Fibroblast of skin of right biceps (primary cell): Measurements from ENCODE around the gene GPI.
"Not testable (repeated sequence)": the region's sequence is repeated elsewhere in the genome, so short reads cannot be mapped to it uniquely, and the experiment has no call there.

Experiments
- DNase-seq: peaks from one replicate; pipeline ENCODE4 v3.0.0-alpha.2; 2013

Gene GPI

DNA sequence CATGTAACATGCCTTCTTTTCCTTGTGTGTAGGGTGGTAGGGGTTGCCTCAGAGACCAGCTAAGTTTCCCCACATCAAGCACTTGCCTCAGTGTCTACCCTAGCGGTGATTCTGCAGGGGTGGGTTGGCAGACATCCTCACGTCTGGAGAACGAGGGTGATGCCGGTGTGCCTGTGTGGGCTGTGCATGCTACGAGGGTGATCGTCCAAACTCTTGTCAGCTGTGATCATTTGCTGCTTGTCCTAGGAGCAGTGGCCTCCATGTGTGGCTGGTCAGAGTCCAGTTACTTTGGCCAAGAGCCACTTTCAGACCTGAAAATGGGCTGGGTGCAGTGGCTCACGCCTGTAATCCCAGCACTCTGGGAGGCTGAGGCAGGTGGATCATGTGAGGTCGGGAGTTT, 5.1 kb downstream of the GPI start:
- no peak for DNase-seq

DNA sequence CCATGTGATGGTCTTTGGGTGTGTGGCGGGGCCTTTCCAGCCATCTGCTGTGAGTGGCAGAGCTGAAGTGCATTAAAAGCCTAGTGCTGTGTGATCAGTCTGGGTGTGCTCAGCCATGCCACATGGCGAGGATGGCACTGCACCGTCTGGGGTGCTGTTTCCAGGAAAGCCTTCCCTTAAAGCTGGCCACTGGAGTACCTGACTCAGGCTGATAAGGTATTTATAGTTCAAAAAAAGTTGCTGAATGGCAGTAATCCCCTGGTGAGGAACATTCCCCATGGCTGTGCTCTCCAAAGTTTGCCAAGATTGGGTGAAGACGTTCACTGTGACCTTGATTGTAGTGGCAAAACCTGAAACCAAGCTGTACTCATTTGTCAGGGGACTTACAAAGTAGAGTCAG, 6.0 kb downstream of the GPI start:
- DNase-seq = no peak

DNA sequence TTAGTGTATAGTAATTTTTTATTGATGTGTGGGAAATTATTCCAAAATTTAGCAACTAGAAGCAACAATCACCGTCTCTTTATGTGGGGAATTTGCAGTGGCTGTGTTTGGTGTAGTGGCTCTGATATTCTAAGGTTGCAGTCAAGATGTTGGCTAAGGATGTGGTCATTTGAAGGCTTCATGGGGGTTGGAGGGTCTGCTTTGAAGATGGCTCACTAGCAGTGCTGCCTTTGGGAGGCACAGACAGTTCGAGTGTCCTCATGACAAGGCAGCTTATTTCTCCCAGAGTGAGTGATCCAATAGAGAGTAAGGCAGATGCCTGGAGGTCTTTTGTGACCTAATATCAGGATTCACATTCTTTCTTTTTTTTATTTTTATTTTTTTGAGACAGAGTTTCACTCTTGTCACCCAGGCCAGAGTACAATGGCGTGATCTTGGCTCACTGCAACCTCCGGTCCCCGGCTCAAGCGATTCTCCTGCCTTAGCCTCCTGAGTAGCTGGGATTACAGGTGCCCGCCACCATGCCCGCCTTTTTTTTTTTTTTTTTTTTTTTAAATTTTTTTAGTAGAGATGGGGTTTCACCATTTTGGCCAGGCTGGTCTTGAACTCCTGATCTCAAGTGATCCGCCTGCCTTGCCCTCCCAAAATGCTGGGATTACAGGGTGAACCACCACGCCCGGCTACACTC, 8.7 kb downstream of the GPI start:
- DNase-seq = no peak

DNA sequence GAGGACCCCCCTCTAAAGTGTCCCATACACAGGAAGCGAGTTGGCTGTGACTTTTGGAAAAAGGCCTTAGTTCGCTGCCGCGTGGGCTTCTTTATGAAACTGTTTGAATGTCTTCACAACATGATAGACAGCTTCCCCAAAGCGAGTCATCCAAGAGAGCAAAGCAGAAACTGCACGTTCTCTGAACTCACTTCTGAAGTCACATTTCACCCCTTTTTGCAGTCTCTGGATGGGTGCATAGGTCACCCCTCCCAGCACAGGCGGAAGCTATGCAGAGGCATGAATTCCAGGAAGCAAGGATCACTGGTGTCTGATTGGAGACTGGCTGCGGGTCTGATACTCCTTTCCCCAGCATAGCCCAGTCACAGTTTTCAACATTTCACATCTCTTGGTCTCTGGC, 10.6 kb downstream of the GPI start:
- no peak for DNase-seq

DNA sequence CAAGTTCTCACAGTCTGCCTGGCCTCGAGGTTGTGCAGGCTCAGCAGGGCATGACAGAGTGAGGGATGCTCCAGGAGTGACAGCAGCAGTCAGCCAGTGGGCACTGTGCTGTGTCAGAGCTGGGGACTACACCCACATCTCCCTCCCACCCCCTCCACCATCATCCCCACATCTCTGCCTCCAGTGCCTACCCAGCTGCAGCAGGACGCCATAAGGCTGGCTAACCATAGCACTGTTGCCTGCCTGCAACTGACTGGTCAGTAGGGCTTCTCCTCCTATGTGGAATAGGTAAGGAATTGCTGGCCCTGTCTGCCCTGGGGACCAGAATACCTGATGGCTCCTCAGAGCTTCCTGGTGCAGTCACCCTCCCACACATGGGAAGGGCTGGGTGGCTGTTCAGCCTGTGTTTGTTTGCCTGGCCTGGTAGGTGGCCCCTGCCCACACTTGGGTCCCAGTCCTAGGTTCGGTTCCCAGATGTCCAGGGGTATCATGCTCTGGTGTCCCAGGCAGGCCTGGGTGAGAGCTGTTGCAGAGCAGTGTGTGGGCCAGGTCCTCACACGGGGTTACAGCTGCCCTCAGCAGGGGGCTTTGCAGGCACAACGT, 15.7 kb downstream of the GPI start:
- DNase-seq = no peak

DNA sequence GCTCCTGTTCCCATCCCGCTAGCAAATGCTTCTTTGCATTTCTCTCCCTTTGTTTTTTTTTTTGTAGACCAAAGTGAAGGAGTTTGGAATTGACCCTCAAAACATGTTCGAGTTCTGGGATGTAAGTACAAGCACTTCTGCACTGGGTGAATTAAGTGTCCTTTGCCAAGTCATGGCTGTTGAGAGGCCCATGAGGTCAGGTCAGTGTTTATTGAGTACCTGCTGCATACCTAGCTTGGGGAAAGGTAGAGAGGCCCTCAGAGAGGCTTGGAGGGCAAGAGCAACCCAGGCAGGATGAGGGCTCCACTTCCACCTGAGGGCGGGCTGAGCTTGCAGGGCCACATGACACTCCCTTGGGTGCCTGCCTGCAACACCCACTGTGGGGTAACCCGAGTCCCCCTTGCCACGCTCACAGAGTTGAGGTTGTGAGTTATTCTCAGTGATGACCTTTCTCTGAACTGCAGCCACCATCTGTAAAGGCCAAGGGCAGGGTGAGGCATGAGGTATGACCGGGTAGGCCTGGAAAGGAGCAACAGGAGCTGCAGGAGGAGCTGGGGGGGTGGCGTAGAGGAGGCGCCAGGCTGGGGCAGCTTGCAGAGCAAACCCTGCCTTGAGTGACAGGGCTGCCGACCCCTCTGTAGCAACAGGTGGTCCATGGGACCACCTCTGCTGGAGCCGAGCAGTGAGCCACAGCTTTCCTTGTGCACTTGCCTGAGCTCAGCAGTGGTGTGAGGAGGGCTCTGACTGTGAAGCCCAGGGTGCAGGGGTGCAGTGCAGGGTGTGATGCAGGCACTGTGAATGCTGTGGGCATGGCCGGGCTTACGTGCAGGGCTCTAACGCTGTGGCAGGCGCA, 16.6 kb downstream of the GPI start:
- DNase-seq = no peak

DNA sequence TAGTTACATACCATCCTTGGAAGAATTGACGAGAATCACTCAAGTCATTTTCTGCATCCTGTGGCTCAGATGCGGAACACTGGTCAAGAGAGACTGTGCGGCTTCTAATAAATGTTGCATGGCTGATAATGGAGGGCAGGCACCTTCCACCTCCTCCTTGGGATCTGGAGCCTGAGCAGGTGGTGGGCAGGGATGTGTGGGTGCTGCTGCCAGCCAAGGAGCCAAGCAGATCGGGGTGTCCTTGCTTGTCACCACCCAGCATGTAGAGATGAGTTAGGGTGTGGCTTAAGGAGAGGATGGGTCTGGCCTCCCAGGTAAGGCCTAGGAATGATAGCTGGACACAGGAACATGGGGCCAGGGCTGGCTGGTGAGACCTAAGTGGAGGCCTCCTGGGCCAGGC, 17.5 kb downstream of the GPI start:
- DNase-seq = no peak

DNA sequence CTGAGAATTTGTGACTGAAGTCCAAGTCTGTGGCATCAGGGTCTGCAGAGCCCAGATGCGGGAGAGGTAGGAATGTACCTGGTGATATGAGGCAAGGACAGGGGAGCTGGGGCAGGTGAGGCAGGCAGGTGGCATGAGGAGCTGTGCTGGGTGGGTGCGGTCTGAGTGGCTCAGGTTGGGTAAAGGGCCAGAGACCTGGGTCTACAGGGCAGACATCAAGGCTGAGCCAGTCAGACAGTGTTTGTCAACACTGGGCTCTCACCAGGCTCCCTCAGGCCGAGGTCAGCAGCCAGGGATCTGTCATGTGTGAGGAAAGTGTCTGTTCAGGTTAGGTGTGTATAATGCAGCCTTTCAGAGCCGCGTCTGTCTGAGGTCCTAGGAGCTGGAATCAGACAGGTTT, 18.6 kb downstream of the GPI start:
- DNase-seq = no peak

DNA sequence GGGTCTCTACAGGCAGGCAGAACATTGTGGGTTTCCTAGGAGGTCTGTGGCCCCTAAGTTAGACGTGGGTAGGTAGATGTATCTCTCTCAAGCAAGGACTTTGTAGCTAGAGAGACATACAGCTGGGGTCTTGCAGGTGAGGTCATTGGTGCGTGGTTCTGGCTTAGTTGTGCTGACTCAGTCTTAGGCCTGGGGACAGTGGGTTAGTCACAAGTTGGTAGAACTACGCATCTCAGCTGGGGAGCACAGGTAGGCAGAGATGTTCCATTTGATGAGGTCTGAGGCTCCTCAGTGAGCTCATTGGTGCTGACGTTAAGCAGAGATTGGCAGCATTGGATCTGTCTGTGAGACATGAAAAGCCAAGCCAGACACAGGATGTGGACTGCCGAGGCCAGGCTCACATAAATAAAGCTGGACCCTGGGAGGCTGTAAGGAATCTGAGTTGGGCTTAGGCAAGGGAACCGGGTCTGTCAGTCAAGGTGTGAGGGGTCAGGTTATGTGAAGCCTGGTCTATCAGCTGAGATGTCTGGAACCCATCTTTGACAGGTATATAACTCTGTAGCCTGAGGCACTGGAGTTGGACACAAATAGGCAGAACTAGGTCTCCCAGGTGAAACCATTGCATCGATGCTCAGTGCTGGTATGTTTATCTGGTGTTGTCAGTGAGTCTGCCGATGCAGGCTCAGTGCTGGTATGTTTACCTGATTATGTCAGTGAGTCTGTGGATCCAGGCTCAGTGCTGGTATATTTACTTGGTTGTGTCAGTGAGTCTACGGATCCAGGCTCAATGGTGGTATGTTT, 21.8 kb downstream of the GPI start:
- no peak for DNase-seq

DNA sequence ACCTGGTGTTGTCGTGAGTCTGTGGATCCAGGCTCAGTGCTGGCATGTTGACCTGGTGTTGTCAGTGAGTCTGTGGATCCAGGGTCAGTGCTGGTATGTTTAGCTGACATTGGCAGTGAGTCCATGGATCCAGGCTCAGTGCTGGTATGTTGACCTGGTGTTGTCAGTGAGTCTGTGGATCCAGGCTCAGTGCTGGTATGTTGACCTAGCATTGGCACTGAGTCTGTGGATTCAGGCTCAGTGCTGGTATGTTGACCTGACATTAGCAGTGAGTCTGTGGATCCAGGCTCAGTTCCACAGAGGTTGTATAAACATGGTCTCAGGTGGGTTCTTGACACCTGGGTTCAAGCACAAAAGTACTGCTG, 22.4 kb downstream of the GPI start:
- no peak for DNase-seq

DNA sequence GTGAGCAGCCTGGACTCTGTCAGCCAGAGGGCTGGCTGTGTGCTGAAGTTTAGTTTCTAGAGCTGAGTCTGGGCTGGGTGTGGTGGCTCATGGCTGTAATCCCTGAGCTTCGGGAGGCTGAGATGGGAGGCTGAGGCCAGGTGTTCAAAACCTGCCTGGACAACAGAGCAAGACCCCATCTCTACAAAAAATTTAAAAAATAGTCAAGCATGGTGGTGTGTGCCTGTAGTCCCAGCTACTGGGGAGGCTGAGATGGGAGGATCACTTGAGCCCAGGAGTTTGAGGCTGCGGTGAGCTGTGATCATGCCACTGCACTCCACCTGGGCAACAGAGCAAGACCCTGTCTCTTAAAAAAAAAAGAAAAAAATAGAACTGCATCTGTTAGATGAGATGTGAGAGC, 23.7 kb downstream of the GPI start:
- not testable (repeated sequence) for DNase-seq

DNA sequence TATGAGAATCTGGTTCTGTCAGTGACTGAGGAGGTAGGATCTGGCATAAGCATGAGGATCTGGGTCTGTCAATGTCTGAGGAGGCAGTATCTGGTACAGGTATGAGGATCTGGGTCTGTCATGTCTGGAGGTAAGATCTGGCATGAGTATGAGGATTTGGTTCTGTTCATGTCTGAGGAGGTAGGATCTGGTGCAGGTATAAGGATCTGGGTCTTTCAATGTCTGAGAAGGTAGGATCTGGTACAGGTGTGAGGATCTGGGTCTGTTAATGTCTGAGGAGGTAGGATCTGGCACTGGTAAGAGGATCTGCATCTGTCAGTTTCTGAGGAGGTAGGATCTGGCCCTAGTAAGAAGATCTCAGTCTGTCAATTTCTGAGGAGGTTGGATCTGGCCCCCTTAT, 26.8 kb downstream of the GPI start:
- no peak for DNase-seq

DNA sequence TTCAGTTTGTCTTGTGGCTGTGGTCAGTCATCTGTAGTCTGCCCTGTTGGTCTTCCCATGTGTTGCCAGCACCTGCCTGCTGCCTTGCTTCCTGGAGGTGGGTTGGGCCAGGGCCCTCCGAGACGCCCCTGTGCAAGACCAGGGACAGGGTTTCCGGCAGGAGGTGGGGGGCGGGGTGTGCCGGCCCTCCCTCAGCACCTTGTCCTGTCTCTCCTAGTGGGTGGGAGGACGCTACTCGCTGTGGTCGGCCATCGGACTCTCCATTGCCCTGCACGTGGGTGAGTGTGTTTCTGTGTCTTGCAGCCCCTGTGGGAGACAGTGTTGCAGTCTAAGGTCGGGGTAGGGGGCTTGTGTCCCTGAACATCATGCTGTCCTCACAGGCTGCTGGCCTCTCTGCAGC, 28.0 kb downstream of the GPI start:
- no peak for DNase-seq

DNA sequence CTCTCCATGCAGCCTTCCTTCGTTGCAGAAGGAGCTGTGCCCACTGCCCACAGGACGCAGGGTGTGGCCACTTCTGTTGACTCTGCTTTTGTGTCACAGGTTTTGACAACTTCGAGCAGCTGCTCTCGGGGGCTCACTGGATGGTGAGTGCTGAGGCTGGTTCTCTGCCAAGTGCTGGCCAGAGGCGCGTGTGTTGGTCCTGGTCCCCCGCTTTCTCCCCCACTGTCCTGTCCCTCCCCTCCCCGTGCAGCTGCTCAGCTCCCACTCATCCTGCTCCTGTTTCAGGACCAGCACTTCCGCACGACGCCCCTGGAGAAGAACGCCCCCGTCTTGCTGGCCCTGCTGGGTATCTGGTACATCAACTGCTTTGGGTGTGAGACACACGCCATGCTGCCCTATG, 28.6 kb downstream of the GPI start:
- DNase-seq = no peak

DNA sequence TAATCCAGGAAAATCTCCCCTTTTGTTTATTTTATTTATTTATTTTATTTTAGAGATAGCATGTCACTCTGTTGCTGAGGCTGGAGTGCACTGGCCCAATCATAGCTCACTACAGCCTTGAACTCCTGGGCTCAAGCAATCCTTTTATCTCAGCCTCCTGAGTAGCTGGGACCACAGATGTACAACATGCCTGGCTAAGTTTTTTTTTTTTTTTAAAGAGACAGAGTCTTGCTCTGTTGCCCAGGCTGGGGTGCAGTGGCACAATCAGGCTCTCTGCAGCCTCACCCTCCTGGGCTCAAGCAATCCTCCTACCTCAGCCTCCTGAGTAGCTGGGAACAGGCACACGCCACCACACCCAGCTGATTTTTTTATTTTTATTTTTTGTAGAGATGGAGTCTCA, 32.9 kb downstream of the GPI start:
- no peak for DNase-seq

DNA sequence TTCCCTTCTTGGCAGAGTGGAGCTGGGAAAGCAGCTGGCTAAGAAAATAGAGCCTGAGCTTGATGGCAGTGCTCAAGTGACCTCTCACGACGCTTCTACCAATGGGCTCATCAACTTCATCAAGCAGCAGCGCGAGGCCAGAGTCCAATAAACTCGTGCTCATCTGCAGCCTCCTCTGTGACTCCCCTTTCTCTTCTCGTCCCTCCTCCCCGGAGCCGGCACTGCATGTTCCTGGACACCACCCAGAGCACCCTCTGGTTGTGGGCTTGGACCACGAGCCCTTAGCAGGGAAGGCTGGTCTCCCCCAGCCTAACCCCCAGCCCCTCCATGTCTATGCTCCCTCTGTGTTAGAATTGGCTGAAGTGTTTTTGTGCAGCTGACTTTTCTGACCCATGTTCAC, 34.9 kb downstream of the GPI start:
- no peak for DNase-seq

DNA sequence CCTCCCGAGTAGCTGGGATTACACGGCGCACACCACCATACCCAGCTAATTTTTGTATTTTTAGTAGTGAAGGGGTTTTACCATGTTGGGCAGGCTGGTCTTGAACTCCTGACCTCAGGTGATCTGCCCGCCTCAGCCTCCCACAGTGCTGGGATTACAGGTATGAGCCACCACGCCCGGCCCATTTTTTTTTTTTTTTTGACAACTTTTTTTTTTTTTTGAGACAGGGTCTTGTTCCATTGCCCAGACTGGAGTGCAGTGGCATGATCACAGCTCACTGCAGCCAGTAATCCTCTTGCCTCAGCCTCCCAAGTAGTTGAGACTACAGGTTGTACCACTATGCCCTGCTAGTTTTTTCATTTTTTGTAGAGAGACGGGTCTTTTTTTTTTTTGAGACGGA, 35.8 kb downstream of the GPI start:
- not testable (repeated sequence) for DNase-seq

DNA sequence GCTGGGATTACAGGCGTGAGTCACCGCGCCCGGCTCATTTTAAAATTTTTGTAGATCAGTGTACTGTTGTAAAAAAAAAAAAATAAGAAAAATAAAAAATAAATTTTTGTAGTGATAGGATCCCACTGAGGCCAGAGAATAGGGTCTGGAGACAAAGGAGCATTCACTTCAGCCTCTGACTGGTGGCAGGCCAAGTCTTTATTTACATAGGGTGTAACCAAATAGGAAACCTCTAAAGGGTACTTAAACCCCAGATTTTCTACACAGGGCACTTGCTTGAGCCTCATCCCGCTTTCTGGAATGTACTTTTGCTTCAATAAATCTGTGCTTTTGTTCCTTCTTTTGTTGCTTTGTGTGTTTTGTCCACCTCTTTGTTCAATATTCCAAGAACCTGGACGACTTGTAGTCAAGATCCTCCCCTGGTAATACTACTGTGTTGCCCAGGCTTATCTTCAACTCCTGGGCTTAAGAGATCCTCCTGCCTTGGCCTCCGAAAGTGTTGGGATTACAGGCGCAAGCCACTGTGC, 37.1 kb downstream of the GPI start:
- no peak for DNase-seq

DNA sequence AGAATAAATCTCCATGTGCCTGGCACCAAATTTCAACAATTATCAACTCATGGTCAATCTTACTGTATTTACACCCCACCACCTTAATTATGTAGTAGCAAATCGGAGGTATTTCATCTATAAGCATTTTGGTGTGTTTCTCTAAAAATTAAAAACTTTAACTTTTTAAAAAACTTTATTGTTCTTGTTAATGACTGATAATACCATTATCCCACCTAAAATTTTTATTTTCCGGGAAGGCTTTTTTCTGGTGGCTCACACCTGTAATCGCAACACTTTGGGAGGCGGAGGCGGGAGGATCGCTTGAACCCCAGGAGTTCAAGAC, 38.8 kb downstream of the GPI start:
- DNase-seq = no peak

DNA sequence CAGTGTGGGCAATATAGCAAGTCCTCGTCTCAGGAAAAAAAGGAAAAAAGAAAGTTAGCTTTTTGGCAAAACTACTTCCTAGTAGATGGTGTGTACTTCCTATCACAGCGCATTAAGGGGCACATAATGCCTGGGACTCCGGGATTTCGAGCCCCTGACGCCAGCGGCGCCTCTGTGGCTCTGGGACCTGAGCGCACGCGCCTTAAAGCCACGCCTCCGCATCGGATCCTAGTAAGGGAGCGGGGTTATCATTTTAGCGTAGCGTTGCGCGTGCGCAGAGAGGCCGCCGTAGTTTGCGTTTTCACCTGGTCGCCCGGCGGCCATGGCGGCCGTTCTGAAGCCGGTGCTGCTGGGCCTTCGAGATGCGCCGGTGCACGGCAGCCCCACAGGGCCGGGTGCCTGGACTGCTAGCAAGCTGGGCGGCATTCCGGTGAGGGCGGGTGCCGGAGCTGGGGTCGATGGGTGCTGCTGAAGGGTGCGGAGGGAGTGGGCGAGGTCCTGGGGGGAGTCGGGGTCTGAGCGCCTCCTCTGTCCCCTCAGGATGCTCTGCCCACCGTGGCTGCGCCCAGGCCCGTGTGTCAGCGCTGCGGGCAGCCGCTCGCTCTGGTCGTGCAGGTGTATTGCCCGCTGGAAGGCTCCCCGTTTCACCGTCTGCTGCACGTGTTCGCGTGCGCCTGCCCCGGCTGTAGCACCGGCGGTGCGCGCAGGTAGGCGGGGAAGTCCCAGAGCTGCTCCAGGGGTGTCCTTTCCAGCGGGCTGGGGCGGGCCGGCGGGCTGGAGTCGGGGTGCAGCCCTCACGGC, 39.3 kb downstream of the GPI start, which contains the start of gene PDCD2L:
PDCD2L (plus strand) TSS at position 291 of the 801 bp plus-strand sequence; CDS start at position 323, 32 bp downstream.
- peak; percentile 88 for DNase-seq

DNA sequence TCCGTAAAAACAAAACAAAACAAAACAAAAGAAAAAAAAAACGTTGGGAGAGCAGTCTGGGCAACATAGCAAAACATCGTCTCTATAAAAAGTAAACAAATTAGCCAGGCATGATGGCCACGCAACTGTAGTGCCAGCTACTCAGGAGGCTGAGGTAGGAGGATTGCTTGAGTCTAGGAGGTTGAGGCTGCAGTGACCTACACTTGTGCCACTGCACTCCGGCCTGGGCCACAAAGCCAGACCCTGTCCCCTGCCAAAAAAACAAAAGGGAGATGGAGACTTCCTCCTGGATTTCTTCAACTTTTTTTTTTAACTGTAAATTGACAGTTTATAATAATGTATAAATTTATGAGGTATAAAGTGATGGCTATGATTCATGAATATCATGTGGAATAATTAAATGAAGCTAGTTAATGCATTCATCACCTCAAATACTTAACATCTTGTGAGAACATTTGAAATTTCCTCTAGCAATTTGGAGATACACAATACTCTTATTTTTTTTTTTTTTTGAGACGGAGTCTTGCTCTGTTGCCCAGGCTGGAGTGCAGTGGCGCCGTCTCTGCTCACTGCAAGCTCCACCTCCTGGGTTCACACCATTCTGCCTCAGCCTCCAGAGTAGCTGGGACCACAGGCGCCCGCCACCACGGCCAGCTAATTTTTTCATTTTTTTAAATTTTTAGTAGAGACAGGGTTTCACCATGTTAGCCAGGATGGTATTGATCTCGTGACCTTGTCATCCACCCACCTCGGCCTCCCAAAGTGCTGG, 41.1 kb downstream of the GPI start:
- DNase-seq = no peak

DNA sequence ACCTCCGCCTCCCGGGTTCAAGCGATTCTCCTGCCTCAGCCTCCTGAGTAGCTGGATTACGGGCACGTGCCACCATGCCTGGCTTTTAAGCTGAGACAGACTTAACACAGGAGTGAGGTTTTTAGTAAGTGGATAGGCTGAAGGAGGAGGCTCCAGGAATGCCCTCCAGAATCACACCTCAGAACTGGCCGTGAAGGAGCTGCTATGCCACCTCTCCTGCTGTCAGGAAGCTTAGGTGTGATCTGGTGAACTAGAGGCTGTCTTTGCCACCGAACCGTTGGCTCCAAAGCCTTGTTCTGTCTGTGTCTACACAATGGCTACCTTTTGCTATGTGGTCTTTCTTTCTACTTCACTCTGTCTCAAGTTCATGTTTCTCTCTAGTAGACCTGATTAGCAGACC, 43.4 kb downstream of the GPI start:
- no peak for DNase-seq
